PC-3 (cell line): ENCODE measurements around the gene COP1. TPM values are rescaled to one million over a fixed set of nuclear protein-coding genes. Genes with fewer than 3 reads are reported as not detected.

Source experiments
- ATAC-seq: fragments of 200-7000 bp; cut with Tn5 transposase; 2 replicates; pipeline ENCODE4 v1.9.1; 2020; ENCODE audit warnings: mild to moderate bottlenecking, moderate library complexity
- BruUV-seq: library from RNA; stranded (reverse); fragments of 400-500 nt; replicated peaks from 2 replicates; lab custom pipeline; 2021; lab: Mats Ljungman, UMichigan
- CTCF ChIA-PET: fragments of 300-600 bp; sonication (Branson Sonifier 250); formaldehyde crosslinking; loops from one replicate; lab custom pipeline; 2022; ENCODE audit warnings: antibody characterized with exemption; lab: Charles Lee
- POLR2A ChIA-PET: fragments of 300-600 bp; sonication (Branson Sonifier 250); formaldehyde crosslinking; loops from one replicate; lab custom pipeline; 2022; ENCODE audit warnings: antibody characterized with exemption; ENCODE audit not compliant: unreplicated experiment; lab: Charles Lee
- DNase-seq: peaks from one replicate; pipeline ENCODE4 v3.0.0-alpha.2; 2015
- H2AFZ ChIP-seq: fragments of 300-600 bp; sonication (generic); 2 replicates; pipeline ENCODE4 v1.6.0; 2016; ENCODE audit warnings: antibody characterized with exemption, low read length
- H3F3A ChIP-seq: fragments of 300-600 bp; sonication (generic); one replicate; pipeline ENCODE4 v1.6.0; 2017; ENCODE audit warnings: antibody characterized with exemption, low read length, control low read depth, mild to moderate bottlenecking; ENCODE audit not compliant: unreplicated experiment
- H3K27ac ChIP-seq: fragments of 300-600 bp; sonication (generic); 2 replicates; pipeline ENCODE4 v1.5.1; 2016; ENCODE audit warnings: mild to moderate bottlenecking, low read length
- H3K27me3 ChIP-seq: fragments of 300-600 bp; sonication (generic); 2 replicates; pipeline ENCODE4 v1.6.1; 2016; ENCODE audit warnings: low read length, mixed read lengths
- H3K36me3 ChIP-seq: fragments of 300-600 bp; sonication (generic); 2 replicates; pipeline ENCODE4 v1.6.1; 2016; ENCODE audit warnings: low read depth, mixed run types, low read length, mixed read lengths
- H3K4me1 ChIP-seq: fragments of 300-600 bp; sonication (generic); 2 replicates; pipeline ENCODE4 v1.5.1; 2016; ENCODE audit warnings: low read length; ENCODE audit not compliant: insufficient read depth
- H3K4me2 ChIP-seq: fragments of 300-600 bp; sonication (generic); 2 replicates; pipeline ENCODE4 v1.6.0; 2016; ENCODE audit warnings: low read length
- H3K4me3 ChIP-seq: fragments of 300-600 bp; sonication (generic); 2 replicates; pipeline ENCODE4 v1.5.1; 2016; ENCODE audit warnings: mild to moderate bottlenecking, low read length, mixed read lengths
- H3K79me2 ChIP-seq: fragments of 300-600 bp; sonication (generic); 2 replicates; pipeline ENCODE4 v1.6.1; 2017; ENCODE audit warnings: low read length, mixed read lengths
- H3K9ac ChIP-seq: fragments of 300-600 bp; sonication (generic); 2 replicates; pipeline ENCODE4 v1.6.0; 2016; ENCODE audit warnings: mild to moderate bottlenecking, low read length
- H3K9me2 ChIP-seq: fragments of 300-600 bp; sonication (generic); replicated peaks from 2 replicates; pipeline ENCODE4 v1.6.1; 2016; ENCODE audit warnings: mixed run types, low read length, mixed read lengths
- H3K9me3 ChIP-seq: fragments of 300-600 bp; sonication (generic); 2 replicates; pipeline ENCODE4 v1.6.1; 2016; ENCODE audit warnings: low read length, mixed read lengths
- H4K20me1 ChIP-seq: fragments of 300-600 bp; sonication (generic); 2 replicates; pipeline ENCODE4 v1.6.1; 2016; ENCODE audit warnings: low read length, mixed read lengths
- EZH2 ChIP-seq: fragments of 300-600 bp; sonication (generic); IDR thresholded peaks from one replicate; pipeline ENCODE4 v1.6.1; 2017; ENCODE audit warnings: antibody characterized with exemption, mild to moderate bottlenecking, low read length; ENCODE audit not compliant: unreplicated experiment
- EZH2phosphoT487 ChIP-seq: fragments of 300-600 bp; sonication (generic); IDR thresholded peaks from 2 replicates; pipeline ENCODE4 v1.6.1; 2018; ENCODE audit warnings: mild to moderate bottlenecking, antibody characterized with exemption, low read length, borderline replicate concordance
- intact Hi-C: fragments of 100-400 bp; cut with micrococcal nuclease; formaldehyde crosslinking; loops from 2 replicates; pipeline ENCODE4 v1.9.0; 2023
- total RNA-seq: library from RNA; depleted of rRNA; stranded (reverse); fragments of >200 nt; gene quantifications from 2 replicates; pipeline ENCODE4 v1.2.3, GENCODE V29; 2014
- TF ChIP-seq, protein P1 (sequence below): fragments of 300-600 bp; sonication (generic); conservative IDR thresholded peaks from 2 replicates; pipeline ENCODE4 v1.5.1; 2017; ENCODE audit warnings: antibody characterized with exemption, low read depth, mild to moderate bottlenecking, low read length

Gene COP1
- total RNA-seq, 1 experiment from 2014 or later, result 16.6 TPM

DNA sequence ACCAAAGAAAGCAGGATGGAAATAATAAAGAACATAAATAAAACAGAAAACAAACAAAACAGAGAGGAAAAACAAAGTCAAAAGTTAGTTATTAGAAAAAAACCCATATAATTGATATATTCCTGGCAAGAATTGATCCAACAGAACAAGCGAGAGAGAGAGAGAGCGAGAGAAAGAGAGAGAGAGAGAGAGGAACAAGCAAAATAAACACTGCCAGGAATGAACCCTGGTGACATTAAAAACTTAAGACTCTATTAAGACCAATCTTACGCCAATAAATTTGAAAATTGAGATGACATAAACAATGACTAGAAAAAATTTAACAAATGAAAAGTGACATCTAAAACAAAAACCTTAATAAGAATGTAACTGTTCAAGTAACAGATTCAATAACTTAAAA lies 64.1 kb downstream of the COP1 start:
- Histone ChIP-seq H2AFZ (no peak overlapping the region), H3K4me2 (no peak overlapping the region), H3K4me1 (no peaks in the 10 kb centered on the region), H3K9ac (no peak overlapping the region), H3K79me2 (peaks cover 16% of the 10 kb centered on the region; the same call in 1 of the 2 replicates), H3K4me3 (no peak overlapping the region), H3F3A (no peaks in the 10 kb centered on the region), H3K27ac (no peak overlapping the region), H3K36me3 (no peaks in the 10 kb centered on the region), H3K27me3 (no peaks in the 10 kb centered on the region), H4K20me1 (no peaks in the 10 kb centered on the region), H3K9me2 (no peaks in the 10 kb centered on the region), H3K9me3 (no peaks in the 10 kb centered on the region)
- CTCF ChIA-PET, result no interaction called here
- intact Hi-C loops, result no loop called here
- TF ChIP-seq EZH2 (no peak), EZH2phosphoT487 (no peak)
- TF ChIP-seq, protein P1, sequence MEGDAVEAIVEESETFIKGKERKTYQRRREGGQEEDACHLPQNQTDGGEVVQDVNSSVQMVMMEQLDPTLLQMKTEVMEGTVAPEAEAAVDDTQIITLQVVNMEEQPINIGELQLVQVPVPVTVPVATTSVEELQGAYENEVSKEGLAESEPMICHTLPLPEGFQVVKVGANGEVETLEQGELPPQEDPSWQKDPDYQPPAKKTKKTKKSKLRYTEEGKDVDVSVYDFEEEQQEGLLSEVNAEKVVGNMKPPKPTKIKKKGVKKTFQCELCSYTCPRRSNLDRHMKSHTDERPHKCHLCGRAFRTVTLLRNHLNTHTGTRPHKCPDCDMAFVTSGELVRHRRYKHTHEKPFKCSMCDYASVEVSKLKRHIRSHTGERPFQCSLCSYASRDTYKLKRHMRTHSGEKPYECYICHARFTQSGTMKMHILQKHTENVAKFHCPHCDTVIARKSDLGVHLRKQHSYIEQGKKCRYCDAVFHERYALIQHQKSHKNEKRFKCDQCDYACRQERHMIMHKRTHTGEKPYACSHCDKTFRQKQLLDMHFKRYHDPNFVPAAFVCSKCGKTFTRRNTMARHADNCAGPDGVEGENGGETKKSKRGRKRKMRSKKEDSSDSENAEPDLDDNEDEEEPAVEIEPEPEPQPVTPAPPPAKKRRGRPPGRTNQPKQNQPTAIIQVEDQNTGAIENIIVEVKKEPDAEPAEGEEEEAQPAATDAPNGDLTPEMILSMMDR, result no peak
- no peak for DNase-seq
- POLR2A ChIA-PET, result no interaction called here
- no peak for ATAC-seq
- BruUV-seq, result no TSS peak

DNA sequence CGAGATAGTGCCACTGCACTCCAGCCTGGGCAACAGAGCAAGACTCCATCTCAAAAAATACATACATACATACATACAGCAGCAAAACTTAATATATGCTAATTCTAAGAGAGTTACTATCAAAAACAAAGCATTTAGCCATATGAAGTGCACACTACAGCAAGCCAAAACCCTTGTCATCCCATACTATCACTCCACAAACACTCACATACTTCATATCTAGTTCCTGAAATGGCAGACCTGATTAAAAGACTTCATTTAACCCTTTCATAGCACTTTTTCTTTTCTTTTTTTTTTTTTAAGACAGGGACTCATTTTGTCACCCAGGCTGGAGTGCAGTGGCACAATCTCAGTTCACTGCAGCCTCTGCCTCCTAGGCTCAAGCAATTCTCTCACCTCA lies 65.6 kb downstream of the COP1 start:
- no peak for ATAC-seq
- intact Hi-C loops, result no loop called here
- CTCF ChIA-PET, result no interaction called here

DNA sequence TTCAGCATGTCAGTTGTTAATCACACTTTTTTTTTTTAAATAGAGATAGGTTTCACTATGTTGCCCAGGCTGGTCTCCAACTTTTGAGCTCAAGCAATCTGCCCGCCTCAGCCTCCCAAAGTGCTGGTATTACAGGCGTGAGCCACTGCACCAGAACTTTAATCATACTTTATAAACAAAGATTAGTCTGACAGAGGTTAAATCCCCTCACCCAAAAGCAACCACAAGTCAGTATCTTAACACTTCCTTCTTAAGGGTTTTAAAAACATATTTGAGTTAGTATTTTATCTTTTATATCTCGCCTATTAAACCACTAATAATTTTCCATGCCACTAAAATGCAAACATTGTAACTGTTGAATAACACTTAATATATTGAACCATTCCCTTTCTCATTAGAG lies 70.2 kb downstream of the COP1 start:
- ChIA-PET POLR2A (no interaction called here), CTCF (interaction anchor here (1.2 kb wide), 1 partner anchor 17 kb away, joined by 13 read pairs; no protein-coding TSS in a partner anchor)
- BruUV-seq, result no TSS peak
- no peaks in the 10 kb centered on the region for H3K27me3 ChIP-seq
- no peaks in the 10 kb centered on the region for H3K4me1 ChIP-seq
- DNase-seq (no peak), ATAC-seq (no peak)
- H3K36me3 ChIP-seq, result no peaks in the 10 kb centered on the region
- H4K20me1 ChIP-seq, result no peaks in the 10 kb centered on the region
- no peaks in the 10 kb centered on the region for H3K9me3 ChIP-seq
- H3K9me2 ChIP-seq, result no peaks in the 10 kb centered on the region
- H2AFZ ChIP-seq, result no peak overlapping the region
- H3K4me3 ChIP-seq, result no peak overlapping the region
- H3K79me2 ChIP-seq, result 0 out of 2 replicates have a peak, but pooled peaks cover 13% of the 10 kb centered on the region
- H3K9ac ChIP-seq, result no peak overlapping the region
- intact Hi-C loops, result no loop called here
- no peak overlapping the region for H3K4me2 ChIP-seq
- no peaks in the 10 kb centered on the region for H3F3A ChIP-seq
- TF ChIP-seq EZH2 (no peak), EZH2phosphoT487 (no peak)
- TF ChIP-seq, protein P1, result no peak
- H3K27ac ChIP-seq, result no peak overlapping the region

More for the DNA sequence above, 65.6 kb downstream of the COP1 start:
- no peak overlapping the region for H3K4me2 ChIP-seq
- H3F3A ChIP-seq, result no peaks in the 10 kb centered on the region
- H3K79me2 ChIP-seq, result peaks cover 16% of the 10 kb centered on the region; the same call in 1 of the 2 replicates
- H3K36me3 ChIP-seq, result no peaks in the 10 kb centered on the region
- H3K9ac ChIP-seq, result no peak overlapping the region
- H3K27ac ChIP-seq, result no peak overlapping the region
- H3K9me3 ChIP-seq, result no peaks in the 10 kb centered on the region
- no peak overlapping the region for H2AFZ ChIP-seq
- no peak overlapping the region for H3K4me3 ChIP-seq
- no peak for TF ChIP-seq EZH2phosphoT487
- TF ChIP-seq, protein P1, result no peak
- no peak for TF ChIP-seq EZH2
- H3K27me3 ChIP-seq, result no peaks in the 10 kb centered on the region
- DNase-seq, result no peak
- no TSS peak for BruUV-seq
- H3K4me1 ChIP-seq, result no peaks in the 10 kb centered on the region
- POLR2A ChIA-PET, result no interaction called here
- no peaks in the 10 kb centered on the region for H3K9me2 ChIP-seq
- no peaks in the 10 kb centered on the region for H4K20me1 ChIP-seq
